Testis (tissue), 3 donors: ENCODE data around the gene GLT1D1. TPM values are rescaled to one million over a fixed set of nuclear protein-coding genes. Genes with fewer than 3 reads are reported as not detected.
A peak's percentile ranks its signal among the peaks of the same experiment; 100 is the strongest.

ENCODE experiments used
- DNase-seq: peaks from one replicate; pipeline ENCODE4 v3.0.0-alpha.2; 2019
- H3K27ac ChIP-seq, 2 donors: fragments of 200-600 bp; sonication (generic); one replicate each; pipeline ENCODE4 v1.5.1; 2019
- H3K27me3 ChIP-seq: fragments of 200-600 bp; sonication (generic); one replicate; pipeline ENCODE4 v1.5.1; 2019
- H3K36me3 ChIP-seq: fragments of 200-600 bp; sonication (generic); one replicate; pipeline ENCODE4 v1.5.1; 2017; ENCODE audit warnings: low read depth; ENCODE audit errors: missing control alignments
- H3K4me1 ChIP-seq: fragments of 200-600 bp; sonication (generic); one replicate; pipeline ENCODE4 v1.5.1; 2019
- H3K4me3 ChIP-seq, 2 donors: fragments of 200-600 bp; sonication (generic); one replicate each; pipeline ENCODE4 v1.5.1; 2017 to 2019
- H3K9me3 ChIP-seq: fragments of 200-600 bp; sonication (generic); one replicate; pipeline ENCODE4 v1.5.1; 2017
- POLR2A ChIP-seq: fragments of 450-650 bp; IDR thresholded peaks from one replicate; pipeline ENCODE4 v1.6.1; 2017; ENCODE audit warnings: antibody characterized with exemption, mild to moderate bottlenecking, moderate library complexity
- WGBS, 2 donors: methylation state at CpG; one replicate each; pipeline ENCODE4 v1.1.5; 2018; 5-methylcytosine and 5-hydroxymethylcytosine counted together
- intact Hi-C: fragments of 100-400 bp; cut with DNase I; formaldehyde crosslinking; loops from one replicate; pipeline ENCODE4 v1.15.1; 2023; ENCODE audit warnings: low total_unique reads
- polyA plus RNA-seq: library from polyadenylated mRNA; stranded (reverse); fragments of 350-450 nt; fragmentation: Illumina TruSeq; extraction: RNeasy Lipid Tissue Mini Kit (QIAGEN cat#74804); gene quantifications from one replicate; pipeline ENCODE4 v1.2.3, GENCODE V29; 2014; ENCODE audit warnings: low read depth, low replicate concordance; ENCODE audit not compliant: insufficient read depth
- total RNA-seq, 2 donors: library from RNA; depleted of rRNA; stranded (reverse); fragments of >200 nt; gene quantifications; one replicate each; pipeline ENCODE4 v1.2.3, GENCODE V29; 2016
- TF ChIP-seq, protein P1 (sequence below), 3 experiments: fragments of 450-650 bp in 2 of 3; fragments of 200-600 bp in 1 of 3; sonication (generic) in 1 of 3; IDR thresholded peaks; one replicate each; pipeline ENCODE4 v1.5.1; 2016 to 2019; ENCODE audit warnings: antibody characterized with exemption in 3 of 3, mild to moderate bottlenecking in 2 of 3, moderate library complexity in 1 of 3

The GLT1D1 gene
- total and polyA plus RNA-seq, 3 donors from 2014 or later: 10.0 to 42.3 (median 18.0) TPM

DNA sequence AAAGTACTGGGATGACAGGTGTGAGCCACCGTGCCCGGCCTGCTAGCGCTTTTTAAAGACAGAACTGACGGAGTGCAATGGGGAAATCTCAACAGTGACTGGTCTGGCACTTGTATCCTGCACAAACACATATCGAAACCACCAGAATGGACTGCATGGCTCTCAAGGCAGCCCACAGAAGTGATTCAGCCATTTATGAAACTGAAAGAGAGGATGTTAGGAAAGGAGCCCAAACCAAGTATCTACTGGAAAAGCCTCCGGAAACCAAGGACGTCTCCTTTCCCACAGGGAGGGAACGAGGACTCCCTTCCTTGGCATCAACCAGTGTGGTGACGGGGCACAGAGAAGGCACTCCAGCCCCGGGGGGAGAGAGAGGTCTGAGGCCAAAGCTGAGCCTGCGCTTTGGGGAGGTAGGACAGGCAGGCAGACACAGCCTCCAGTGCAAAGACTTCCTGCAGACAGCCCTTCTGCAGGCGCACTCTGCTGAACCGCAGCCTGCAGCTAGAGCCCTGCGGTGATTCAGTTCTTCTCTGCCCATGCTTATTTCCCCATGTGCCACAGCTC is 46.0 kb upstream of the GLT1D1 start:
- H3K36me3 ChIP-seq: no peaks in the 10 kb centered on the region
- DNase-seq: peak; percentile 56
- H3K4me3 ChIP-seq: no peak overlapping the region
- intact Hi-C loops: no loop called here
- H3K9me3 ChIP-seq: no peaks in the 10 kb centered on the region
- WGBS, 2 donors: 78 to 81% methylated on average over 12 to 14 of the region's 14 CpGs
- TF ChIP-seq POLR2A: no peak
- TF ChIP-seq, protein P1, sequence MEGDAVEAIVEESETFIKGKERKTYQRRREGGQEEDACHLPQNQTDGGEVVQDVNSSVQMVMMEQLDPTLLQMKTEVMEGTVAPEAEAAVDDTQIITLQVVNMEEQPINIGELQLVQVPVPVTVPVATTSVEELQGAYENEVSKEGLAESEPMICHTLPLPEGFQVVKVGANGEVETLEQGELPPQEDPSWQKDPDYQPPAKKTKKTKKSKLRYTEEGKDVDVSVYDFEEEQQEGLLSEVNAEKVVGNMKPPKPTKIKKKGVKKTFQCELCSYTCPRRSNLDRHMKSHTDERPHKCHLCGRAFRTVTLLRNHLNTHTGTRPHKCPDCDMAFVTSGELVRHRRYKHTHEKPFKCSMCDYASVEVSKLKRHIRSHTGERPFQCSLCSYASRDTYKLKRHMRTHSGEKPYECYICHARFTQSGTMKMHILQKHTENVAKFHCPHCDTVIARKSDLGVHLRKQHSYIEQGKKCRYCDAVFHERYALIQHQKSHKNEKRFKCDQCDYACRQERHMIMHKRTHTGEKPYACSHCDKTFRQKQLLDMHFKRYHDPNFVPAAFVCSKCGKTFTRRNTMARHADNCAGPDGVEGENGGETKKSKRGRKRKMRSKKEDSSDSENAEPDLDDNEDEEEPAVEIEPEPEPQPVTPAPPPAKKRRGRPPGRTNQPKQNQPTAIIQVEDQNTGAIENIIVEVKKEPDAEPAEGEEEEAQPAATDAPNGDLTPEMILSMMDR (IDR thresholded peaks at IDR 0.05): no peak
- peaks cover 18% of the 10 kb centered on the region for H3K4me1 ChIP-seq
- no peak overlapping the region for H3K27ac ChIP-seq
- H3K27me3 ChIP-seq: no peaks in the 10 kb centered on the region

DNA sequence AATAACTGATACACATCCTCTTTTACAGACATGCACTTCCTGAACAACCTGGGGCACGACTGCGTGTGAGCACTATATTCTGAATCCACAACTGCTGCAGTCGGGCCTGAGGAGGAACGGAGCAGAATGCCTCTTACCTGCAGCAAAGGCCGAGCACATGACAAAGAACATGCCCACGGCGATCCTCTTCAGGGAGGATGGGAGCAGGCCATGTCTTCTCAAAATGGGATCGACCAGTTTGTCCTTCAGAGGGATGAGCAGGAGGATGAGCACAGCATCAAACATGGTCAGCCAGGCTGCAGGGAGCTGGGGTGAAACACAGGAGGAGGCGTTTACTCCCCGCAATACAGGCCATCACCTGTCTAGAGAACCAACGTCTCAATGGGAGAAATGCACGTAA is 44.6 kb upstream of the GLT1D1 start:
- Histone ChIP-seq H3K27me3 (no peaks in the 10 kb centered on the region), H3K4me3 (no peak overlapping the region), H3K27ac (no peak overlapping the region), H3K4me1 (peaks cover 18% of the 10 kb centered on the region), H3K9me3 (no peaks in the 10 kb centered on the region), H3K36me3 (no peaks in the 10 kb centered on the region)
- 89 to 92% methylated on average over 12 of the region's 12 CpGs for WGBS, 2 donors
- no peak for TF ChIP-seq POLR2A
- TF ChIP-seq, protein P1 (IDR thresholded peaks at IDR 0.05): no peak
- no peak for DNase-seq
- intact Hi-C loops: no loop called here

DNA sequence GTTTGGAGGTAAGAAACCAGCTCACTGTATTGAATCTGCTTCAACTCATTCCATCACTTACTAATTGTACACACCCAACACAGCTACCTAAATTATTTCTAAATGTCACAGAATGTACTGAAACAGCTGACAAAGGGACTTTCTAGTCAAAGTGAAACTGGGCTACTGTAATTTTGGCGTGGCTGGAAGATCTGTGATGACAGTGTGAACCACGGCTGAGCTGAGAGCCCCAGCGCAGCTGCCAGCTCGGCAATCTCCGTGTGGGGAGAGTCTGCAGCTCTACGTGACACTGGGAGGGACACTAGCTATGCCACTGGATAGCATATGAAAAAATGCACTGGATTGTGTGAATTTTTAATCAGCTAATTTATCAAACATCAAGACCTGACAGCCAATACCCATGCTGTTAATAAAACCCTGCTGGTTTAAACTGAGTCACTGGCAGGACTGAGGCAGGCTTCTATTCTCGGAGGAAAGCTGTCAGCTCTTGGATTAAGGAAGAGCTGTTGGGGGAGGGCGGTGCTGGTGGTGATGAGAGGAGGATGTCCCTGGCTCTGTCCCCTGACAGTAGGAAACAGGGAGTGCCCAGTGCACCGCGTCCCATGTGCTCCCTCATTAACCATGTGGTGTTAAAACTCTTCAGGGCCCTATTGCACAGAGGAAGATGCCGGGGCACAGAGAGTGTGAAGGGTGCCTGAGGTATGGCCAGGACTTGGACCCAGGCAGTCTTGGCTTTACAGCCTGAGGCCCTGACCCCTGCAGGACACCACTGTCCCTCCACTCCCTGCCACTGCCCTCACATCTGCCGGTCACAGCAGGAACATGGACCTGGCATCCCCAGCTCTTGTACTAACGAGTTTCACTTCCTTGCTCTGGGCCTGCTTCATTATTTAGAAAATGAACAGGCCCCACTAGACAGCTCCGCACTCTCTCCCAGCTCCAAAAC is 42.8 kb upstream of the GLT1D1 start:
- Histone ChIP-seq H3K27me3 (no peaks in the 10 kb centered on the region), H3K4me1 (peaks cover 18% of the 10 kb centered on the region), H3K36me3 (no peaks in the 10 kb centered on the region), H3K27ac (peak overlapping the region; percentile 54 to 64), H3K4me3 (no peak overlapping the region), H3K9me3 (no peaks in the 10 kb centered on the region)
- intact Hi-C loops: no loop called here
- DNase-seq: peak; percentile 73
- no peak for TF ChIP-seq POLR2A
- TF ChIP-seq, protein P1 (IDR thresholded peaks at IDR 0.05): no peak
- WGBS, 2 donors: 38 to 50% methylated on average over 14 of the region's 14 CpGs

DNA sequence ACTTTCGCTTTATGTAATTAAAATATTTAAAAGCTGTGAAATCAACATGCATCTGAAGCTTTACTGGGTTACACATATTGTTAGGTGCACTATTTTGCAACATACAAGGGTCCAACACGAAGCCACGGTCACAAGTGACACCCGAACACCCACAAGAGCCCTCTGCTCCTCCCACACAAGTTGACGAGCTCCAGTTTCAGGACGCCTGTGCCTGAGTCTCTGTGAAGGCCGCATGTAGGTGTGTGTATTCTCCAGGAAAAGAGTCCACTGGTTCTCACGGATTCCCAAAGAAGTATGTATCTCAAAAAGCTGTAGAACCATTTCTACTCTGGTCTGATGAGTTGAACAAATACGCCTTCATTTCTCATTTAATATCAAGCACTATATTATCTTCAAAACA is 41.5 kb upstream of the GLT1D1 start:
- Histone ChIP-seq H3K4me1 (peaks cover 22% of the 10 kb centered on the region), H3K27ac (no peak overlapping the region), H3K9me3 (no peaks in the 10 kb centered on the region), H3K27me3 (no peaks in the 10 kb centered on the region), H3K4me3 (no peak overlapping the region), H3K36me3 (no peaks in the 10 kb centered on the region)
- intact Hi-C loops: no loop called here
- 71 to 84% methylated on average over 9 of the region's 9 CpGs for WGBS, 2 donors
- no peak for DNase-seq
- TF ChIP-seq, protein P1 (IDR thresholded peaks at IDR 0.05): no peak
- TF ChIP-seq POLR2A: no peak
